Panc1 (cell line): ENCODE results near the gene SLC35A4. TPM values are rescaled to one million over a fixed set of nuclear protein-coding genes. Genes with fewer than 3 reads are reported as not detected.

Source experiments
- ATAC-seq: fragments of 200-7000 bp; cut with Tn5 transposase; 2 replicates; pipeline ENCODE4 v1.9.1; 2020; ENCODE audit warnings: mild to moderate bottlenecking, moderate library complexity
- BruUV-seq: library from RNA; stranded (reverse); fragments of 400-500 nt; replicated peaks from 2 replicates; lab custom pipeline; 2021; lab: Mats Ljungman, UMichigan
- CTCF ChIA-PET: fragments of 300-600 bp; sonication (Branson Sonifier 250); formaldehyde crosslinking; loops from one replicate; lab custom pipeline; 2022; ENCODE audit warnings: antibody characterized with exemption; lab: Charles Lee
- POLR2A ChIA-PET: fragments of 300-600 bp; sonication (Branson Sonifier 250); formaldehyde crosslinking; loops from one replicate; lab custom pipeline; 2022; ENCODE audit warnings: antibody characterized with exemption; lab: Charles Lee
- DNase-seq: peaks from one replicate; pipeline ENCODE4 v3.0.0-alpha.2; 2010; ENCODE audit warnings: low read depth, low spot score
- H3K27ac ChIP-seq: 2 replicates; pipeline ENCODE4 v1.5.1; 2011; ENCODE audit warnings: mild to moderate bottlenecking, low read length, inconsistent platforms
- H3K27me3 ChIP-seq: fragments of 200-500 bp; sonication (Bioruptor generic); 2 replicates; pipeline ENCODE4 v1.6.0; 2014; ENCODE audit warnings: low read length, inconsistent platforms; ENCODE audit not compliant: control insufficient read depth, insufficient read depth
- H3K36me3 ChIP-seq: fragments of 200-500 bp; sonication (Bioruptor generic); 2 replicates; pipeline ENCODE4 v1.5.1; 2014; ENCODE audit warnings: inconsistent platforms, mild to moderate bottlenecking, low read length, moderate library complexity; ENCODE audit not compliant: control insufficient read depth, insufficient read depth
- H3K4me1 ChIP-seq: 2 replicates; pipeline ENCODE4 v1.5.1; 2011; ENCODE audit warnings: inconsistent platforms, mild to moderate bottlenecking, low read length, moderate library complexity; ENCODE audit not compliant: control insufficient read depth, insufficient read depth
- H3K4me3 ChIP-seq, 2 experiments: 2 replicates each; pipeline ENCODE4 v1.5.1; 2011 to 2012; ENCODE audit warnings: low read depth in 2 of 2, low read length in 2 of 2, mild to moderate bottlenecking in 2 of 2, inconsistent platforms in 1 of 2, moderate library complexity in 1 of 2
- H3K9me3 ChIP-seq: fragments of 200-500 bp; sonication (Bioruptor generic); 2 replicates; pipeline ENCODE4 v1.5.1; 2014; ENCODE audit warnings: low read depth, mild to moderate bottlenecking, inconsistent platforms, low read length, moderate library complexity; ENCODE audit not compliant: control insufficient read depth, insufficient read depth
- CTCF ChIP-seq: fragments of 450-650 bp; IDR thresholded peaks from 2 replicates; pipeline ENCODE4 v1.5.1; 2017; ENCODE audit warnings: mild to moderate bottlenecking
- POLR2AphosphoS5 ChIP-seq: IDR thresholded peaks from 2 replicates; pipeline ENCODE4 v1.6.1; 2012; ENCODE audit warnings: mild to moderate bottlenecking, low read depth, low read length, moderate library complexity
- REST ChIP-seq, 2 experiments: IDR thresholded peaks; 2 replicates each; pipeline ENCODE4 v1.6.1; 2011 to 2012; ENCODE audit warnings: low read depth in 2 of 2, control low read depth in 1 of 2, low read length in 1 of 2, mild to moderate bottlenecking in 1 of 2, moderate library complexity in 1 of 2; ENCODE audit not compliant: insufficient read depth in 1 of 2
- SIN3A ChIP-seq: IDR thresholded peaks from 2 replicates; pipeline ENCODE4 v1.6.1; 2012; ENCODE audit warnings: low read depth, mild to moderate bottlenecking, low read length, moderate library complexity, borderline replicate concordance; ENCODE audit not compliant: insufficient read depth
- TCF7L2 ChIP-seq: IDR thresholded peaks from 2 replicates; pipeline ENCODE4 v1.6.1; 2011; ENCODE audit warnings: mild to moderate bottlenecking, low read depth, low read length, inconsistent platforms
- in situ Hi-C: cut with HindIII; loops from 2 replicates; pipeline ENCODE4 v1.10.0; 2016; ENCODE audit warnings: low sequenced_read_pairs, low pct_unique_long_range_greater_than_20kb
- intact Hi-C: fragments of 100-400 bp; cut with micrococcal nuclease; formaldehyde crosslinking; loops from one replicate; pipeline ENCODE4 v1.10.0; 2022; ENCODE audit not compliant: unreplicated experiment
- total RNA-seq: library from RNA; stranded (reverse); gene quantifications from one replicate; pipeline ENCODE4 v1.2.1, GENCODE V29; 2021; ENCODE audit not compliant: unreplicated experiment

SLC35A4 gene
- total RNA-seq, 1 experiment from 2014 or later = 96.7 TPM

GRCh38 chr5:140595538-140596300 lies 31.1 kb downstream of the SLC35A4 start:
- H3K4me1 ChIP-seq = no peaks in the 10 kb centered on the region
- in situ Hi-C loops (no loop called here), intact Hi-C loops (no loop called here)
- H3K27me3 ChIP-seq = no peaks in the 10 kb centered on the region
- CTCF ChIA-PET = no interaction called here
- no peak for TF ChIP-seq CTCF
- no peak for TF ChIP-seq POLR2AphosphoS5
- TF ChIP-seq TCF7L2 = no peak
- TF ChIP-seq SIN3A = no peak
- no peak for TF ChIP-seq REST (IDR thresholded peaks at IDR 0.05; ENCODE audit: insufficient read depth in 1 of 2, low read depth in 2 of 2, low read length in 1 of 2)
- H3K4me3 ChIP-seq = no peak overlapping the region
- H3K36me3 ChIP-seq = no peaks in the 10 kb centered on the region
- no peak for DNase-seq
- POLR2A ChIA-PET = no interaction called here
- ATAC-seq = no peak
- no TSS peak for BruUV-seq
- no peak overlapping the region for H3K27ac ChIP-seq
- H3K9me3 ChIP-seq = no peaks in the 10 kb centered on the region

- ATAC-seq = no peak
- ChIA-PET POLR2A (no interaction called here), CTCF (no interaction called here)
- no peaks in the 10 kb centered on the region for H3K36me3 ChIP-seq
- no peak overlapping the region for H3K27ac ChIP-seq
- no peak for DNase-seq
- no peak overlapping the region for H3K4me3 ChIP-seq
- H3K9me3 ChIP-seq = no peaks in the 10 kb centered on the region
- H3K4me1 ChIP-seq = no peaks in the 10 kb centered on the region
- no TSS peak for BruUV-seq
- intact Hi-C loops (no loop called here), in situ Hi-C loops (no loop called here)
- no peaks in the 10 kb centered on the region for H3K27me3 ChIP-seq
- TF ChIP-seq CTCF (no peak), POLR2AphosphoS5 (no peak), REST (IDR thresholded peaks at IDR 0.05; ENCODE audit: insufficient read depth in 1 of 2, low read depth in 2 of 2, low read length in 1 of 2) (no peak), TCF7L2 (no peak), SIN3A (no peak)
Observed at GRCh38 chr5:140596321-140596741, 31.7 kb downstream of the SLC35A4 start.
